HEK293T (cell line): ENCODE results near the gene VPS13A.

ENCODE experiments used
- ARNT ChIP-seq: fragments of 450-650 bp; IDR thresholded peaks from 2 replicates; pipeline ENCODE4 v1.6.1; 2017; ENCODE audit warnings: mild to moderate bottlenecking
- CTBP1 ChIP-seq: fragments of 450-650 bp; IDR thresholded peaks from 2 replicates; pipeline ENCODE4 v1.6.1; 2016; ENCODE audit warnings: borderline replicate concordance
- ELF4 ChIP-seq: fragments of 450-650 bp; IDR thresholded peaks from 2 replicates; pipeline ENCODE4 v1.6.1; 2017; ENCODE audit warnings: antibody characterized with exemption
- FOXA1 ChIP-seq: fragments of 450-650 bp; IDR thresholded peaks from 2 replicates; pipeline ENCODE4 v1.6.1; 2016; ENCODE audit warnings: mild to moderate bottlenecking
- FOXM1 ChIP-seq: fragments of 450-650 bp; IDR thresholded peaks from 2 replicates; pipeline ENCODE4 v1.6.1; 2017; ENCODE audit warnings: mild to moderate bottlenecking, borderline replicate concordance
- HDGF ChIP-seq: fragments of 450-650 bp; IDR thresholded peaks from 2 replicates; pipeline ENCODE4 v1.6.1; 2017; ENCODE audit warnings: antibody characterized with exemption, borderline replicate concordance
- LEF1 ChIP-seq: fragments of 450-650 bp; IDR thresholded peaks from 2 replicates; pipeline ENCODE4 v1.6.1; 2017; ENCODE audit warnings: mild to moderate bottlenecking, borderline replicate concordance
- NFRKB ChIP-seq: fragments of 450-650 bp; IDR thresholded peaks from 2 replicates; pipeline ENCODE4 v1.6.1; 2016; ENCODE audit warnings: mild to moderate bottlenecking, moderate library complexity
- SP1 ChIP-seq: fragments of 450-650 bp; IDR thresholded peaks from 2 replicates; pipeline ENCODE4 v1.6.1; 2017
- SUZ12 ChIP-seq: fragments of 450-650 bp; IDR thresholded peaks from 2 replicates; pipeline ENCODE4 v1.6.1; 2016; ENCODE audit warnings: mild to moderate bottlenecking
- TARDBP ChIP-seq: fragments of 450-650 bp; IDR thresholded peaks from 2 replicates; pipeline ENCODE4 v1.6.1; 2016

DNA sequence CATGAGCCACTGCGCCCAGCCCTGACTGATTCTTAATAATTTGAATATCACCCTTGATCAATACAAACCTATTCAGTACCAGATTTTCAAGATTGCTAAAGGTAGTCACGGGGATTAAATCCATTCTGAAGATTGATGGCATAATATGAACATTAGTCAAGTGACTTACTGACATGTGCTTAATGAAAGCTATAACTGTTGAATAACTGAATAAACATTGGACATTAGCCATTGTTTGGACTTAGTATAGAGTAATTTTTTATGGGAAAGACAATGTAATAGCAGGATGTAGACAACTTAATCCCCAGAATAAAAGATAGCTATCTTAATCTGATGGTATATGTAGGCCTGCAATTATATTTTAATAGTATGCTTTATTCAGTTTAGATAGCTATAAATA lies 35.0 kb upstream of the VPS13A start:
- TF ChIP-seq HDGF (no peak), NFRKB (no peak), SUZ12 (no peak), SP1 (no peak), CTBP1 (no peak), ELF4 (no peak), TARDBP (no peak), FOXA1 (no peak), ARNT (no peak), LEF1 (no peak), FOXM1 (no peak)
